Muscle layer of duodenum (tissue), 2 donors: ENCODE measurements around the gene MAP3K7.

ENCODE experiments used
- H3K27ac ChIP-seq: one replicate; pipeline ENCODE4 v1.7.0; 2013; ENCODE audit warnings: mild to moderate bottlenecking, low read length
- H3K27me3 ChIP-seq: one replicate; pipeline ENCODE4 v1.7.0; 2013; ENCODE audit warnings: low read depth, mild to moderate bottlenecking, control low read depth, low read length
- H3K36me3 ChIP-seq, 2 donors: one replicate each; pipeline ENCODE4 v1.7.0; 2013; ENCODE audit warnings: low read length in 2 of 2, control low read depth in 1 of 2, mild to moderate bottlenecking in 1 of 2; ENCODE audit not compliant: insufficient read depth in 2 of 2, control insufficient read depth in 1 of 2
- H3K4me1 ChIP-seq, 2 donors: one replicate each; pipeline ENCODE4 v1.7.0; 2013; ENCODE audit warnings: low read length in 2 of 2, mild to moderate bottlenecking in 2 of 2, control low read depth in 1 of 2, moderate library complexity in 1 of 2; ENCODE audit not compliant: insufficient read depth in 2 of 2, control insufficient read depth in 1 of 2
- H3K4me3 ChIP-seq, 2 donors: one replicate each; pipeline ENCODE4 v1.7.0; 2013; ENCODE audit warnings: low read length in 2 of 2, low read depth in 1 of 2, mild to moderate bottlenecking in 1 of 2
- H3K9me3 ChIP-seq, 2 donors: one replicate each; pipeline ENCODE4 v1.7.0; 2013; ENCODE audit warnings: low read length in 2 of 2, control low read depth in 1 of 2, mild to moderate bottlenecking in 1 of 2; ENCODE audit not compliant: control insufficient read depth in 1 of 2
- donor health status: healthy.

The MAP3K7 gene

DNA sequence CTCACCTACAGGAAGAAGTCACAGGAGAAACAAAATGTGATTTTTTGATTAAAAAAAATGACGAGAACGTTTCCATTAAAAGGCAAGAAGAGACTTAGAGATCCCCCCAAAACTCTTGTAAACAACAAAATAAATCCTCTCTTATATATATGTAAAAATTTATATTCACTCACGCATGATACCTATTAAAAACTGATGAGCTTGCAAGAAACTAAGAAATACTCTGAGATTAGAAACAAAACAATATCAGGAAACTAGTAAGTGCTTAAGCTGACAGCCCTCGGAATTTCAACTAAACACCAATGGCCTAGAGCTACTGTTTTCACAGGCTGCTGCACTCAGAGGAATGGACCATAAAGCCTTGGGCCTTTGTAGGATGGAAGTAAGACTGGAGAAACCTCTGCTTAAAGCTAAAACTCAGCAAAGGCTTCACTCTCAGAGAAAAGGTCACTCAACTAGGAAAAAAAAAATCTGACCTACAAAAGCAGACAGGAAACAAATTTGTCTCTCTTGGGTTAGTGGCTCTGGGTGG lies 63.0 kb downstream of the MAP3K7 start:
- no peak overlapping the region for H3K27ac ChIP-seq

DNA sequence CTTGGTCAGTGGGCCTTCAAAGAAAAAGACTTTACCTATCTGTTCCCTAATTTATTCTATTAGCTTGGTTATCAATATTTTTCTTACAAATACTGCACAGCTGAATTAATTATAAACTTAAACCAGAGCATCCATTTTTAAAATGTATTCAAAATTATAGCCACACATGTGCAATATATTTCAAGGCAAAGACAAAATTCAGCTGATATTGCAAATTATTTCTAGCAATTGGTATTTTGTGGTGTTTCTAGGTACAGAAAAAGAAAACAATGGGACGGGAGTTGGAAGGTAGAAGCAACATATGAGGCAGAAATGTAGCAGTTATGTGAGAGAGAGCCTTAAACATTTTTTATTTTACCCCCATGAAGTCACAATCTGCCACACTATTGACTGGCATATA lies 64.9 kb downstream of the MAP3K7 start:
- H3K36me3 ChIP-seq = peaks cover 14 to 29% of the 10 kb centered on the region in 2 donors
- no peaks in the 10 kb centered on the region for H3K27me3 ChIP-seq
- no peaks in the 10 kb centered on the region for H3K9me3 ChIP-seq
- H3K27ac ChIP-seq = no peak overlapping the region
- H3K4me3 ChIP-seq = no peak overlapping the region
- H3K4me1 ChIP-seq = no peaks in the 10 kb centered on the region

More for the DNA sequence above, 63.0 kb downstream of the MAP3K7 start:
- H3K27me3 ChIP-seq = no peaks in the 10 kb centered on the region
- H3K4me3 ChIP-seq = no peak overlapping the region
- H3K36me3 ChIP-seq = peaks cover 9 to 27% of the 10 kb centered on the region in 2 donors
- H3K9me3 ChIP-seq = no peaks in the 10 kb centered on the region
- no peaks in the 10 kb centered on the region for H3K4me1 ChIP-seq

DNA sequence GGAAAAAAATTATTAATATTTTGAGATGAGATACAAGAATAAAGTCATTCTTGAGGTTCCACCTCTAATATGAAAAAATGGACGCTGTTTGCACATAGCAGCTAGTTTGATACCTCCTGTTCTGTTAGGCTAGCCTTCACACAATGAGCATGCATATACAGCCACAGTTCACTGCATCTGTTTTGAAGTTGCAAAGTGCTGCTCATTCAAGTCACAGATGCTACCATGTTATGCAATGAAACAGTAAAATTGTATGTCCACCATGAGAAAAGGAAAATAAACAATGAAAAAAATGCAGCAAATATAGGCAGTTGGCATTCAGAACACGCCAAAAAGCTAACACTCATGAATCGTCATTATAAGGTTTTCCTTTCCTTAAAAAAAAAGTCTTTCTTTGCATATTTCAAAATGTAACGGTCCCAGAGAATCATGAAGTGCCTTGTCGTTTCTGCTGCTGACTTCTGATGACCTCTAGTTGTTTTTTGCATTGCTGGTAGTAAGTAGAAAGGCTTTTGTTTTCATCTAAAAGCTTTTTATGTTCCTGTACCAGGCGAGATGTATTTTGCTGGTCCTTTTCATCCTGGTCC lies 70.7 kb downstream of the MAP3K7 start:
- H3K9me3 ChIP-seq = no peaks in the 10 kb centered on the region
- H3K4me1 ChIP-seq = no peaks in the 10 kb centered on the region
- no peak overlapping the region for H3K27ac ChIP-seq
- no peak overlapping the region for H3K4me3 ChIP-seq
- H3K36me3 ChIP-seq = peaks cover 40 to 49% of the 10 kb centered on the region in 2 donors
- H3K27me3 ChIP-seq = no peaks in the 10 kb centered on the region

DNA sequence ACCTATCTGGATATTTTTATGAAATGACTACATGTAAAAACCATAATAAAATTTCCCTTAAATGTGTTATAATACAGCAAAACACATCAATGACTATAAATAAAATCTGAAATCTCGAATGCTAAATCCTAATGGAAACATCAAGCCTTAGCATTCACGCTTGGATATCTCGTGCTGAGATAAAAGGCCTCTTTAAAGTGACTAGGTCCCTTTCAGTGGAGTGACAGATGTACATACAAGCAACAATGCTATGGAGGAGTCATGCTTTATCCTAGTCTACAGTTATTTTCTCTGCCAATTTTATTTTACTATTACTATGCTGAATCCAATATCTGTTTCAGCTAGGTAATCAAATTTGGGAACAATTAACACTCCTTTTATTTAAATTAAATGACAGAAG lies 72.4 kb downstream of the MAP3K7 start:
- H3K9me3 ChIP-seq = no peaks in the 10 kb centered on the region
- no peak overlapping the region for H3K27ac ChIP-seq
- no peak overlapping the region for H3K4me3 ChIP-seq
- peaks cover 32 to 49% of the 10 kb centered on the region in 2 donors for H3K36me3 ChIP-seq
- H3K27me3 ChIP-seq = no peaks in the 10 kb centered on the region
- H3K4me1 ChIP-seq = no peaks in the 10 kb centered on the region

DNA sequence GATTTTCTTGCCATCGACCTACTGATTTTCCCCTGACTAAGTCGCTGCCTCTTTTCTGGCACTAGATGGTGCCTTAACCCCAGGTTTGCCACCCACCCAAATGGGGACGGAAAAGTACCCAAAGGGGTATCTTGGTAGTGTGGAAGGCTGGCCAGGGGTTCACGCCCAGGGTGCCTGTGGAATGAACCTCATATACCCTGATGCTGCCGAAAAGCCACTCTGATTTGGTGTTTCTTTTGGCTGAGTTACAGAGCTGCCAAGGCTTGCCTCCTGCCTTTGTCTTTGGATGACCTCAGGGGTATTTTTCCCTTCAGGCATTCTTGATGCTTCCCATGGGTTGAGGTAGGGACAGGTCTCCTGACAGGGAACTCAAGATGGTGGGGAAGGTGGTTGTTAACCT lies 78.1 kb downstream of the MAP3K7 start:
- Histone ChIP-seq H3K4me3 (no peak overlapping the region), H3K27ac (no peak overlapping the region), H3K4me1 (no peaks in the 10 kb centered on the region), H3K36me3 (peaks cover 0 to 12% of the 10 kb centered on the region in 2 donors), H3K9me3 (peaks cover 0 to 7% of the 10 kb centered on the region in 2 donors), H3K27me3 (no peaks in the 10 kb centered on the region)

DNA sequence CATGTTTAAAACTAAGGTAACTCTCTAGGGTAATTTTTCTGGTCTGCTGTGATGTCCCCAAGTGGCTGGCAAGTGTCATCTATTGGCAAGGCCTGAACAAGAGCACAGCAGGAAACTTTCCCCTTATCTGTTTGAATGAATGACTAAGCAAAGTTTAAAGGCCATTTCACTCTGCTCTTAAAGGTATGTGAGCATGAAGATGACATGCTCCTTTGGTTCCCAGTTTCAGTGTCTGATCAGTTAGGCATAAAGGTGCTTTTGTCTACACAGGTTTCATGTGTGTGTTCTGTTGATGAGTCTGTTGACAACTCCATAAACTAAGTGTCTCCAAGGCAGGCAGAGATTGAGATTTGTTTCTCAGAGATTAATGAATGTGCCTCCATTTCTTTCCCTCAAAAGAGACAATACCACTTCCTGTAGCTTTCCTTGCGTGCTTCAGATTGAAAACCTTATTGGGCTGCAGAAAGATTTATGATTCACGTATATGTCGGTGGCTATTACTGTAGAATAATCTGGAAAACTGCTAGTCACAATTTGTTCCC lies 83.9 kb downstream of the MAP3K7 start:
- Histone ChIP-seq H3K27me3 (no peaks in the 10 kb centered on the region), H3K36me3 (no peaks in the 10 kb centered on the region), H3K27ac (no peak overlapping the region), H3K9me3 (no peaks in the 10 kb centered on the region), H3K4me1 (no peaks in the 10 kb centered on the region), H3K4me3 (no peak overlapping the region)

DNA sequence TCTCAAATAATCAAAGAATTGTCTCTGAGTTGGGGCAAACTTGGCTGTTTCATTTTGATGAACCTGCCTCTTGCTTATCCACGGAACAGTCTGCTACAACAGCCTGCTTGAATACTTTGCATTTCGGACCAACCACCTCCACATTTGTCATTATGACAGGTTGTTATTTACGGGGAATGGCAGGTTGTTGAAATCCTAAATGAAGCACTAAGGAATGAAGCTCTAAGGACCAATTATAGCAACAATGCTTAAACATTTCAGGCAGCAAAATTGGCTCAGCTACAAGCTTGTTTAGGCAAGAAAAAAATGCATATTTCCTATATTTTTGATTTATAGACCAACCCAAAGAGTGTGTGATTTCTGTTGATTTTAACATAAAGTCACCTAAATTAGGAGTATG lies 84.5 kb downstream of the MAP3K7 start:
- H3K27me3 ChIP-seq = no peaks in the 10 kb centered on the region
- no peaks in the 10 kb centered on the region for H3K4me1 ChIP-seq
- no peak overlapping the region for H3K4me3 ChIP-seq
- H3K36me3 ChIP-seq = no peaks in the 10 kb centered on the region
- no peak overlapping the region for H3K27ac ChIP-seq
- no peaks in the 10 kb centered on the region for H3K9me3 ChIP-seq

DNA sequence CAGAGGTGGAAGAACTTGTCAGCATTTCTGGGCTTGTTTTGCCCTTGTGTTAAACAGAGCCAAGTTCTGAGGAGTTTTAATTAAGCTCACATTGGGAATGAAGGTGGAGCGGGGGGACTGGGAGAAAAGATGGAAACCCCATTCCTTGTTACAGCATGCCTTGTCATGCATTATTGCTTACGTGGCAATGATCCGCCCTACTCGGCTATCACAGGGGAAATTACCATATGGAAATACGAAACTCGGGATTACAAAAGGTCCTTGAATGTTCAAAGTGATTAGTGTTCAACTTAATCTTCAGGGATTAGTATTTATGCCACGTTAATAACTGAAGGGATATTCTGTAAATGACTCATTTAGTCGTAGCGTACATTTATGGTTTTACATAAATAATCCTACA lies 86.4 kb downstream of the MAP3K7 start:
- H3K27ac ChIP-seq = no peak overlapping the region
- H3K4me3 ChIP-seq = no peak overlapping the region
- no peaks in the 10 kb centered on the region for H3K36me3 ChIP-seq
- H3K27me3 ChIP-seq = no peaks in the 10 kb centered on the region
- H3K4me1 ChIP-seq = no peaks in the 10 kb centered on the region
- no peaks in the 10 kb centered on the region for H3K9me3 ChIP-seq

DNA sequence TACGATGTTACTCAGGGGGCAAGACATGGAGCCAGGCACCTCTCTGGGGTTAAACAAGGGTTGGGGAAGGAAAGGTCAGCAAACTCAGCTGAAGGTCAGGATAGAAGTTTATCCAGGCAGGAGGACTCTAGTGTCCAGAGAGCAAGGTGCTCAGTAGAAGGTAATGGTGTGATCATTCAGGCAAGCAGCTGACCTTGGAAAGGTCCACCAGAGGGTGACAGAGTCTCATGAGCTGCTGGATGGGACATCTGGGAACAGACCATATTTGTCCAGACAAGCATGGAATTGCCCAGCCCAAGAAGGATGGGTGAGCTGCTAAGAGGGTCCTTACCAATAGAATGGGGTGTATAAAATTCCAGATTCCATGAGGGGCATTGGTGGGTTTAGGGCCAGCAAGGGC lies 89.5 kb downstream of the MAP3K7 start:
- Histone ChIP-seq H3K4me1 (no peaks in the 10 kb centered on the region), H3K9me3 (no peaks in the 10 kb centered on the region), H3K4me3 (no peak overlapping the region), H3K27ac (no peak overlapping the region), H3K27me3 (no peaks in the 10 kb centered on the region), H3K36me3 (no peaks in the 10 kb centered on the region)

DNA sequence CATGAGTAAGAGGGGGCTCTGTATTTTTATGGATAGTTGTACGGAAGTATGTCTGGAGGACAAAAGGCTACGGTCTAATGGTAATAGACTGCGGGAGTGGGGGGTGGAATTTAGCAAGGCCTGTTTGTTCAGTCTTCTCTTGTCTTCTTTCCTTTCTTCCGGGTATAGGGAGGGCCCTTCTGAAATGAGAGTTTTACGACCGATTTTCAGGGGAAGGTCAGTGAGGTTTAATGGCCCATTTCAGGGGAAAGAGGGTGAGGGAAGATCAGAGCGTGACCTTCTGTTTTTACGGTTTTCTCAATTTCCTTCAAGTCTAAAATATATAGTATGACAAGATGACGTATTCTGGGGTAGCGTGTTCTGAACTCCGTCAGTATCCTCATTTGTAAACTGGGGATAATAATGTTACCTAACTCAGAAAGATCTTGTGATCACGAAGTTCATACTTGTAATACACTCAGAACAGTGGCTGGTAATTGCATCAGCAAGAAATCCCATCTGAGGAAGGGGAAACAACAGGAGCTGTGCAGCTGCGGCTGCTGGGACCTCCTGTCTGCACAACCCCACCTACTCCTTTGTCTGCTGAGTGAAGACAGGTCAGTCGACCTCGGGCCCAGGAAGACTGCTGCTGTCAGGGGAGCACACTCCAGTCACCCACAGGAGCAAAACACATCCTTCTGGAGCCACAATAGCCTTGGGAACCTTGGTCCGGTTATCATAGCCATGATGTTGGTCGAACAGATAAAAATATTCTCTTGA lies 90.4 kb downstream of the MAP3K7 start:
- H3K27ac ChIP-seq = no peak overlapping the region
- H3K36me3 ChIP-seq = no peaks in the 10 kb centered on the region
- no peaks in the 10 kb centered on the region for H3K9me3 ChIP-seq
- no peaks in the 10 kb centered on the region for H3K27me3 ChIP-seq
- no peak overlapping the region for H3K4me3 ChIP-seq
- no peaks in the 10 kb centered on the region for H3K4me1 ChIP-seq

DNA sequence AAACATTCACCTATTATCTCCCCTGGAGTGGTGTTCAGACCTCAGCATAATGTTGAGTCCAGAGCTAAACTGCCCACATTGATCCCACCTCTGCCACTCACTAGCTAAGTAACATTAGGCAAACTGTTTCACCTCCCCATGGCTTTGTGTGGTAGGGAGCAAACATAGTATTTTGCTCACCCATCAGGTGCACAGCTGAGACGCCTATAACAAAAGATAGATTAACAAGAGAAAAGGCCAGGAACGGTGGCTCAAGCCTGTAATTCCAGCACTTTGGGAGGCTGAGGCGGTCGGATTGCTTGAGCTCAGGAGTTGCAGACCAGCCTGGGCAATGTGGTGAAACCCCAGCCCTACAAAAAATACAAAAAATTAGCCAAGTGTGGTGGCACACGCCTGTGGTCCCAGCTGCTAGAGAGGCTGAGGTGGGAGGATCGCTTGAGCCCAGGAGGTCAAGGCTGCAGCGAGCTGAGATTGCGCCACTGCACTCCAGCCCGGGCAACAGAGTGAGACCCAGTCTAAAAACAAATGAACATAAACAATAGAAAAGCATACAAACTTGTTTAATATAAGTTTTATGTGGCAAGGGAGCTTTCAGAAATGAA lies 91.6 kb downstream of the MAP3K7 start:
- Histone ChIP-seq H3K4me3 (no peak overlapping the region), H3K27me3 (no peaks in the 10 kb centered on the region), H3K27ac (no peak overlapping the region)

More for the DNA sequence above, 91.6 kb downstream of the MAP3K7 start:
- Histone ChIP-seq H3K4me1 (no peaks in the 10 kb centered on the region), H3K9me3 (no peaks in the 10 kb centered on the region), H3K36me3 (no peaks in the 10 kb centered on the region)
